Stimulated activated CD8-positive, alpha-beta memory T cell treated with anti-CD3 and anti-CD28 coated beads, Interleukin-7, amount 100 ng/mL, for 1 hour (primary cell): Measurements from ENCODE around the gene TEX29.

ENCODE experiments used
- DNase-seq, 2 donors: peaks; one replicate each; pipeline ENCODE4 v3.0.0-alpha.2; 2020; ENCODE audit warnings: low read depth in 2 of 2

Gene TEX29

DNA sequence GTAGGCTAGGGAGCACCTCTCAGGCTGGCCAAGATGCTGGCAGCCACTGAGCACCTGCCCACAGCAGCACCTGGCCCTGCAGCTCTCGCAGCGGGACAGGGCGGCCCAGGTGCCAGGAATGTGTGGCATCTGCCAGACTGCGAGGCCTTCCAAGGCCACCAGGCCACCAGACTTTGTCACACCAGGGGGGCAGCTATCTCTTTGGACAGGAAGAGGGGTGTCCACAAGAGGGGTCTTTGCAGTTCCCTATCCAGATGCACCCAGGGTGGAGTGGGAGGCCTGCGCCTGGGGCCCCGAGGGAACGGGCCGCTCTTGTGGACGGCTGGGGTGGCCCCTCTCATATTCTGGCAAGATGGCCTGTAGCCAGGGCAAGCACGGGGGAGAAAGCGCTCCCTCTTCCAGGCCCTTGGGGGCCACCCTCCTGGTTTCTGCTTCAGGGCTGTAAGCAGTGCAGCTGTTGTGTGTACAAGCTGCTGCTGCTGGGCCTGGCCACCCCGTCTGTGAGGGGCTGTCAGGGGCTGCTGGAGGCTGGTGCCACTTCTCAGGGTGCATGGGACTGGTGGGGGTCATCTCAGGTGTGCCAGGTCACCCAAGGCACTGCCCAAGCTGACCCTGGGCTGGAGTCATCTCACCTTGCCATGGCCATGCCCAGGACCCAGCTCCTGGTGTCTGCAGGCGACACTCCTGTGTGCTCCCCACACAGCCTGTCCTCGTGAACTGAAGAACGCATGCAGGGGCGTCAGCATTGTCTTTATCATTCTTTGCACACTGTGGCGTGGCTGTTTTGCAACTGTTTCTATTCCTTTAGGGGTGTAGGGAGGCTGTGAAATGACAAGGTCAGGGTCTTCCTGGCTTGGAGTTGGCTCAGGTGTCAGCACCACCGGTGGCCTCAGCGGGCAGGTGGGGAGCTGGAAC is 1.8 kb downstream of the TEX29 start:
- no peak for DNase-seq

- no peak for DNase-seq
These were observed 2.5 kb downstream of the TEX29 start for GRCh38 chr13:111322916-111323331.

DNA sequence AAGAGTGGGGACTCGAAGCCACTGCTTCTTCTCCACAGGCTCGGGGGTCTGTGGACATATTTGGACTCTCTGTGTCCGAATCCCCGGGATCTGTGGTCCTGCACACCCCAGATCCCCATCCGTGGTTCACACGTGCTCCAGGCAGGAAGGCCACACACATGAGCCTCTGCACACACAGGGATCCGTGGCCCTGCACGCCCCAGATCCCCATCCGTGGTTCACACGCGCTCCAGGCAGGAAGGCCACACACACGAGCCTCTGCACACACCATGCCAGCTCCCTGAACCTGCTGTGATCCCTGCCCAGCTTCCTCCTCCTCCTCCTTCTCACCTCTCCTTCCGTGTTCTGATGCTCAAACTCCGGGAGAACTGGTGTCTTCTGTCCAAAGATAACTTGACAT is 3.1 kb downstream of the TEX29 start:
- DNase-seq = no peak

DNA sequence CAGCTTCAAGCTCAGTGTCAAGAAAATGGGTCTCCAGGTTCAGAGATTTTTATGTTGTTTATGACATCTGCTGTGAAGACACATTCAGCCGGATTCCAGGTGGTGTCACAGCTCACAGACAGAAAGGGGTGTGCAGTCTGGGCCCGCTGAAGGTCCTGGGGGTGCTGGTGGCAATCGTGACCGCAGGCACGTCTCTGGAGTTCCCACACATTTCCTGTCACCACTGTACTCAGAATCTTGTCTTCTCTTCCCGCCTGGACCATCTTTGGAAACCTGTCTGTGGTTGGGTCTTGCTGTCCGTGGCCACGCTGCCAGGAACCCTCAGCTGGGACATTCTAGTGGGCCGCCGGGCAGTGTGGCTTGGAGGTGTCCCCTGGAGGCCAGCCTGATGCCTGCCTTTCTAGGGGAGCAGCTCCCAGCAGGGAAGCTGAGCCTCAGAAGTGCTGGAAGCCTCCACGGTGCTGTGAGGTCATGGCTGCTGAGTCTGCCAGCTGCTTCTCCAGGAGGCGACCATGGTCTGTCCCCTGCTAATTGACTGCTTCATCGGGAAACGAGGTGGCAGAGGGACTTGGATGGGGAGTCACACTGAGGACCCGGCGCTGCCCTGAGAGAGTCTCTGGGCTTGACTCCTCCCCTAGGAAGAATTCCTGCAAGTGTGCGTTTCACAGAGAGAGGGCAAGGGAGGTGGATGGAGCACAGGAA is 3.7 kb downstream of the TEX29 start:
- DNase-seq = no peak

GRCh38 chr13:111324736-111325135 is 4.3 kb downstream of the TEX29 start:
- DNase-seq = no peak

- no peak for DNase-seq
These were observed 4.9 kb downstream of the TEX29 start for GRCh38 chr13:111325146-111325890.

GRCh38 chr13:111325941-111326620 is 5.6 kb downstream of the TEX29 start:
- no peak for DNase-seq

DNA sequence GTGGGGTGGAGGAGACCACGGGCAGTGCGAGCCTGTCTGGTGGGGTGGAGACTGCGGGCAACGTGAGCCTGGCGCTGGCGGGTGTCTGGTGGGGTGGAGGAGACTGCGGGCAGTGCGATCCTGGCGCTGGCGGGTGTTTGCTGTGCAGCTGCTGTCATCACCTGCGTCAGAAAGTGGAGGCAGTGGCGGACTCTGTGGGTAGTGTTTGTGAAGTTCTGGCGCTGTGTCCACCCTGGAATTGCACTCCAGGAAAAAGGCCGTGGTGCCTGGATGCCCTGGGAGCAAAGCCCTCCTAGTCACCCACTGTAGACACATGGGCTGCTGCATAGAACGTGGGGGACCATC is 6.2 kb downstream of the TEX29 start:
- DNase-seq = no peak

DNA sequence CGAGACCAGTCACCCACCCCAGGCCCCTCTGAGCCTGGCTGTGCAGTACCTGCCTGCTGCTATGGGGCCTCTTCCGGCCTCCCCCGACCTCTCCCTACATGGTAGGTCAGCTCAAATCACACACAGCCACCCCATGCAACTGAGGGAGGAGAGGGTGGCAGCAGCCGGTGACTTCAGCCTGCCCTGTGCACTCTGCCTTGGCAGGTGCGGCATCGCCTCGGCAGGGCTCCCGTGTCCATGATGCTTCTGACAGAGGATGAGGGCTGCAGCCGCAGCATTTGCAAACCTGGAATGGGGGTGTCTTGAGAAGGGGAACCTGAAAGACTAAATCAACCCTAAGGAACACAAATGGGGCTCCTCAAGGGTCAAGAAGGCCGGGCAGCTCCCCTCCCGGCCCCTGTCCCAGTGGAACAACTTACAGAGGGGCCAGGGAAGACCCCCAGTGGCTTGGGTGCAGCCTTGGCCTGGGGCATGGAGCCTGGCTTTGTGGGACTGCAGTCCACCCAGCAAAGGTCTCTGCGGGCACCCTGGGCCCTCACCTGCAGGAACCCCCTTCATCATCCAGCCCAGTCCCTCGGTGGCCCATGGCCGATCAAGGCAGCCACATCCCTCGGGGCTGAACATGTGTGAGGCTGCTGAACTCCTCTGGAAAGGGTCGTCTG is 6.7 kb downstream of the TEX29 start:
- no peak for DNase-seq

DNA sequence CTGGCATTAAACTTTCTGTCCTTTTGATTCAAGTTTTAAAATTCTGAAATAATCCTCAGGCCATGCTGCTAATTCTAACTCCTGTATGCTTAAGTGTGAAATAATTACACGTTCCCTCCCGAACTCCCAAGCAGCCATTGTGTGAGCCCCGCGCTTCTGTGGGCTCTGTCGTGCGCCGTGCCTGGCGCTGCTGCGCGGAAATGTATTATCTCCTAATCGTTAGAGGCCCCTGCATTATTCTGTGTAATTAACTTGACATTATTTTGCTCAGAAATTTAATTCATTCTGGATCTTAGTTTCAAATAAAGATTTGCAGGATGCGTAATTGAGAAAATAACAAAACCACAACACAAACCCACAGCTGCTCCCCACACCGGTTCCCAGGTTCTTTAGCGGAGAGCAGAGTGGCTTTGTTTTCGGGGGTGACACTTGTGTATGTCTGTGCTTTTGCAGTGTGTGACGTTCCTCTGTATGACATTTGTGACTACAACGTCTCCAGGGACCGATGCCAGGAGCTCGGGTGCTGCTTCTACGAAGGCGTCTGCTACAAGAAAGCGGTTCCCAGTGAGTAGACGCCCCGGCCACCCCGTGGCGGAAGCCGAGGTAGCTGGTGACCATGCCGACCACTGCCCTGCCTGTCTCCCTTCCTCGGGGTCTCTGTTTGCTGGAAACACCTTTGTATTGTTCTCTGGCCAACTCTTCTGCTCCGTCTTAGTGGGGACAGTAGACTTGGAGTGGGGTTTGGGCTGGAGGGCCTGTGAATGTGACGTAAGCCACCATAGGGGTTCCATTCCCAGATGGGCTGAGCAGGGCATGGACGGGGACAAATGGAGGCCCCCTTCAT is 7.5 kb downstream of the TEX29 start:
- no peak for DNase-seq

DNA sequence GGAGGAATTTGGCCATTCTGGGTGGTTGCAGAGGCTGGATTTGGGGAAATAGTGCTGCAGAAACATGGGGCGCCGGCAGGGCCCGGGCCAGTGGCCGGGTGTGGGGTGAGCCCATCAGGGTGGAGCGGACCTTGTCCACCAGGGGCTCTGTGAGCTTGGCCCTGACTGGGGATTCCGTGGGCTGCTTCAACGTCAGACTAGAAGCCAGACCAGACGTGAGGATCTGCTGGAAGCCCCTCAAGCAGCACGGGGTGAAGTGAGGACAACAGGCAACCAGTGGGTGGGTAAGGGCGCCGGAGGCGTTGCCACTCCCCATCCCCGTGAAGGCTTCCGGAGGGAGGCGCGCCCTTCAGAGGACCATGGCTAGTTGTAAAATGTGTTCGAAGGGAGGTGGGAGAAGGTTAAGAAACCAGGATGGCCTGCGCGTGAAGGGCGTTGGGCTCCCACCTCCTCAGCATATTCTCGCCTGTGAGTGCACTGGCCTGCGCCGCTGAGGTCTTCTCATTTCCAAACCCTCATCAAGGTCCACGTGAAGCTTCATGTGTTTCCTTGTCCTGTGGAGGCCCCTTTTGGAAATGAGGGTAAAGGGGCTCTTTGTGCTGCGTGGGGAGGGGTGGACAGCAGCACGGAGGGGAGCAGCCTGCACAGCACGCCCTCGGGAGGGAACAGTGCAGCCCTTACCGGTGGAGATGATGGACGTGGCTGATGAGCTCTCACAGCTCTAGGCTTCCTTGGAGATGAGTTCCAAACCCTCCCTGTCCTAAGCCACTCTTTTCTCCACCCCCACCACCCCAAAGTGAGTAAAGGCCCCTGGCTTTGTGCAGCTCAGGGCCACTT is 8.3 kb downstream of the TEX29 start:
- DNase-seq = no peak

DNA sequence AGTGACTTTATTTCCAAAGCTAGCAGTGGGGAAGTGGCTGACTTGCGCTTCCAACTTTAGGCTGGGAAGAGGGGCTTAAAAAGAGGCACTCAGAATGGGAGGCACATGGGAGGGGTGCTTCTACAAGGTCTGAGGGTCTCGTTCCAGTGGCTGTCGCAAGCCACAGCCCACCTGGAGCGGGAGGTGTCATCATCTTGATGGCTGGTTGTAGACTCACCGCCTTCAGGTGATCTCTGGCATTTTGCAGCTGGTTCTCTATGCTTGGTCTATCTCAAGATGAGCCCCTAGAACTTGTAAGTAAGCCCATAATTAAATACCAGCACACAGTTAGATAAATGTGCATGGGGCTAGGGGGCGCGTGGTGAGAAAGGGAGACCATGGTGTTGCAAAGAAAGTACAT is 9.2 kb downstream of the TEX29 start:
- DNase-seq = no peak

DNA sequence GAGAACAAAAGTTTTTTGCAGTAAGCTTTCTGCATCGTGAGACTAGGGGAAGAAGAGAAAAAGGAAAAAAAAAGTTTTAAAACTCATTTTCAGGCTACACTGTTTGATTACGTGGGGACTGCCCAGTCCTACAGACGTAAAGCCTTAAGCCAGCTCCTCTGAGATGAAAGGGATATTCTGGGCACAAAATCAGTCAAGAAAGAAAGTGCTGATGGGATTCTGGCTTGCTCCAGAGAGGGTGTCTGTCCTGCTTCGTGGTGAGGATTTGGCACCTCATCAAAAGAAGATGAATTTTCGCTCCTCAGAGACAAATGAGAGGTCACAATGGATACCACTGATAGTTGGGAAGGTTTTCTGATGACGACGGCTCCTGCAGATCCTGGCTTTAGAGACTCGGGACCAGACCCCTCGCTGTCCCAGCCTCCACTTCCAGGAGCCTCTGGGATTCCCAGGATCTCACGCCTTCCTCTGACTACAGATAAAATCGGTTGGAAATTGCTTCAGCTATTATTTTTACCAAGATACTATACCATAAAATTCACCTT is 9.7 kb downstream of the TEX29 start:
- DNase-seq = no peak

GRCh38 chr13:111335298-111335697 is 14.9 kb downstream of the TEX29 start:
- DNase-seq = no peak

DNA sequence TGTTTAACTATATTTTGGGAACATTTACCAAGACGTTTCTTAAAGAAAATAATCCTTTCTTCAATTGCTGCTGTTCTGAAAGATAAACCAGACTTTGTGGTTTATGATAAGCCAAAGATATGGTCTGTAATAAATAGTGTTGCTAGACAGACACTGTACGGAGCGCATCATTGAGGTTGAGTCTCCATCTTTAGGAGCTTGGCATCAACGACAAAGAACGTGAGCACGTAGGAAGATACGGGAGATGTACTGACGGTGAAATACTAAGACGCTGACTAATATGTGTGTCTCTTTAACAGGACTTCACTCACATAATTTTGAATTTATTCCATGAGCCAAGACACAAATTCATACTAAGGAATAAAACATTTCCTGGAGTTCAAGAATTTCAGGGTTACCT is 16.2 kb downstream of the TEX29 start:
- no peak for DNase-seq

- no peak for DNase-seq
These were observed 16.8 kb downstream of the TEX29 start for GRCh38 chr13:111337206-111337605.

GRCh38 chr13:111337741-111338140 is 17.3 kb downstream of the TEX29 start:
- DNase-seq = no peak

DNA sequence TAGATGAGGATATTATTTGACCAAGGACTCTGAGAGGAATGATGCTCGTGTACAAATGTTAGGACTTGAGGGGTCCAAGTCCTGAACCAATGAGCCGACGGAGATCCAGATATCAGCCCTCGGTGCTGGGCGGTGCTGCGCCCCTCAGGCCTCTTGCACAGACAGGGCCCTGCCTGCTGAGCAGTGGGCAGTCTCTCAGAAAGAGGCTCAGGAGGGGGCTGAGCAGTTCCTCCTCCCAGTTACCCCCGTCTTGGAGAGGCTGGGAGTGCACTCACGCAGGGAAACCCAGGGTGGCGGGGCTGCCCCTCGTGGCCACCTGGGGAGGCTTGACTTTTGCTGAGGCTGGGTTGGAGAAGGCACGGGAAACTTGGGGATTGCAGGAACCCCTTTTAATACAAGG is 18.4 kb downstream of the TEX29 start:
- DNase-seq = no peak
